MM.1S (cell line): ENCODE data around the gene SPI1.

ENCODE experiments used
- EZH2 ChIP-seq: fragments of 300-600 bp; sonication (generic); optimal IDR thresholded peaks from 2 replicates; pipeline ENCODE3; 2017; ENCODE audit warnings: low read depth, mild to moderate bottlenecking, antibody characterized with exemption, low read length, mixed read lengths
- TF ChIP-seq, protein P1 (sequence below): fragments of 300-600 bp; sonication (generic); IDR thresholded peaks from 2 replicates; pipeline ENCODE4 v1.5.1; 2016; ENCODE audit warnings: antibody characterized with exemption, low read length, mixed read lengths

DNA sequence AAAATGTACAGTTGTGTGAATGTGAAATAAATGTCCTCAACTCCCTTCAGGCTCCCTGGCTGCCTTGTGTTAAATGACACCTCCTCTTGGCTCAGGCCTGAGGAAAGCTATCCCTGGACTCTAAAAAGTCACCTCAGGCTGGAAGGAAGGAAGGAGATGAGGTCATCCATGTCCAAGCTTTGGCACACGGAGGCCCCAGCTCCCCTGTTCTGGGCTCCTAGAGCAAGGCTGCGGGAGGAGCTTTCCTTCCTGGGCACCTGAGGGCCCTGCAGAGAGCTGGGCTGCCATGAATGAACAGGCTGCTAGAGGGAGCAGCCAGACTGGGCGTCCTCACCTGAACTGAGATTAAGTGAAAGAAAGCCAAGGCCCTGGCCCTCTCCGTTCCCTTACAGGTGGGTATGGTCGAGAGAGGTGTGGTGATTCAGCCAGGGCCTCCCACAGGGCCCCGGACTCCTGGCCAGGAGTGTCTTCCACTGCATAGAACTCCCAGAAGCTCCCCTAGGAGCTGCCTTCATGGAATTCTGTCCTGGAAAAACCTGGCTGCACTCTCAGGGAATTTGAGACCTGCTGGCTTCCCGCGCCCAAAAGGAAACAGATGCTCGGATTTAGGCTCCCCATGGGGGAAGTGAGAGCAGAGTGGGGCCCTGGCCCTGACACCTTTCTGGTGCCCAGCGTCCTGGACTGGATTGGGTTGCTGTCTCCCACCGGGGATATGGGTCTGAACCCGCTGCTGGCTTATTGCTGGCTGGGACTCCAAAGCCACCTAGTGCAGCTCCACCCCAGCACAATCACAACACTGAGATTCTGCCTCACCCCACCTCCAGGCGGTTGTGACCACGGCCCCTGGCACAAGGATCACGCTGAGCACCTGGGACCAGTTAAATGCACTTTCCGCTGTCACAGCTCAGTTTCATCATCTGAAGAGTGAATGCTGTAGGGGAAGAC is 48.1 kb downstream of the SPI1 start:
- TF ChIP-seq, protein P1, sequence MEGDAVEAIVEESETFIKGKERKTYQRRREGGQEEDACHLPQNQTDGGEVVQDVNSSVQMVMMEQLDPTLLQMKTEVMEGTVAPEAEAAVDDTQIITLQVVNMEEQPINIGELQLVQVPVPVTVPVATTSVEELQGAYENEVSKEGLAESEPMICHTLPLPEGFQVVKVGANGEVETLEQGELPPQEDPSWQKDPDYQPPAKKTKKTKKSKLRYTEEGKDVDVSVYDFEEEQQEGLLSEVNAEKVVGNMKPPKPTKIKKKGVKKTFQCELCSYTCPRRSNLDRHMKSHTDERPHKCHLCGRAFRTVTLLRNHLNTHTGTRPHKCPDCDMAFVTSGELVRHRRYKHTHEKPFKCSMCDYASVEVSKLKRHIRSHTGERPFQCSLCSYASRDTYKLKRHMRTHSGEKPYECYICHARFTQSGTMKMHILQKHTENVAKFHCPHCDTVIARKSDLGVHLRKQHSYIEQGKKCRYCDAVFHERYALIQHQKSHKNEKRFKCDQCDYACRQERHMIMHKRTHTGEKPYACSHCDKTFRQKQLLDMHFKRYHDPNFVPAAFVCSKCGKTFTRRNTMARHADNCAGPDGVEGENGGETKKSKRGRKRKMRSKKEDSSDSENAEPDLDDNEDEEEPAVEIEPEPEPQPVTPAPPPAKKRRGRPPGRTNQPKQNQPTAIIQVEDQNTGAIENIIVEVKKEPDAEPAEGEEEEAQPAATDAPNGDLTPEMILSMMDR, result no peak
- TF ChIP-seq EZH2, result no peak
